GM21717 (cell line): ENCODE results near the gene PTPN12.
"Not testable (repeated sequence)": the region's sequence is repeated elsewhere in the genome, so short reads cannot be mapped to it uniquely, and the experiment has no call there.

Experiments used
- ATAC-seq: cut with Tn5 transposase; IDR thresholded peaks from one replicate; pipeline ENCODE4 v1.9.1; 2021; ENCODE audit warnings: mild to moderate bottlenecking, moderate library complexity; ENCODE audit not compliant: unreplicated experiment

PTPN12 gene

DNA sequence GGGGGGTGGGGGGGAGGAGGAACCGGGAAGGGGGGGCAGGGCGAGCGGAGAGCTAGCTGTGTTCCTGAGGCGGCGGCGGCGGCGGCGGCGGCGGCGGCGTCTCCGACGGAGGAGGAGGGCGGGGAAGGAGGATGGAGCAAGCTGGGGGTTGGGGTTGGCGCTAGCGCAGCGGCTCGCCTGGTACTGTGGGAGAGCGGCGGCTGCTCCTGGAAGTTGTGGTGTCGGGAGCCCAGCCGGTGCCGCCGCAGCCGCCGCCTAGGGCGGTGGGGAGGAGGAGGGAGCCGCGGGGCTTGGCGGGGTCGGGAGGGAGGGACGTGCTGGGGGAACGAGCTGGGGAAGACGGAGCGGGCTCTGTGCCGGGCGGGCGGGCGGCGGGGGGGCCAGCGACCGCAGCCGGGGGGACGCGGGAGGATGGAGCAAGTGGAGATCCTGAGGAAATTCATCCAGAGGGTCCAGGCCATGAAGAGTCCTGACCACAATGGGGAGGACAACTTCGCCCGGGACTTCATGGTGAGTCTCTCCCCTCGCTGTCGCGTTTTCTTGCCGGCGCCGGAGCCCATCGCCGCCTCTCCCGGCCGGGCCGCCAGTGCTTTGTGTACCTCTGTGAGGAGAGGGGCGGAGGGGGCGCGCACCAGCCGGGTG lies at the start of gene PTPN12:
TSS of gene PTPN12 (plus strand) at position 160 of the 642 bp plus-strand sequence. CDS start at position 412, 252 bp downstream.
- ATAC-seq = peak; percentile 46

DNA sequence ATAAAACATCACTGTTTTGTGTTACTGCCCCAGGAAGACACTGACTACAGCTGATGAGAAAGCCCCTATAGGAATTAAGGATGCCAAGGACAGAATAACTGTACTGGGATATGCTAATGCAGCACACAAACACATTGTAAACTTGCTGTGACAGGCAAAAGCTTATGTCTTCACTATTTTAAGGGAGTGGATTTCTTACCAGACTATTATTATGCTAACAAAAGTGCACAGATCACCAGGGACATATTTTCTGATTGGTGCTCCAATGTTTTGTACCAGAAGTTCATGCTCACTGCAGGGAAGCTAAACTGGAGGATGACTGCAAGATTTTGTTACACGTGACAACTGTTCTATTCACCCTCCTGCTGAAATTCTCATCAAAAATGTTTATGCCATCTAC lies 48.1 kb upstream of the PTPN12 start:
- no peak for ATAC-seq

DNA sequence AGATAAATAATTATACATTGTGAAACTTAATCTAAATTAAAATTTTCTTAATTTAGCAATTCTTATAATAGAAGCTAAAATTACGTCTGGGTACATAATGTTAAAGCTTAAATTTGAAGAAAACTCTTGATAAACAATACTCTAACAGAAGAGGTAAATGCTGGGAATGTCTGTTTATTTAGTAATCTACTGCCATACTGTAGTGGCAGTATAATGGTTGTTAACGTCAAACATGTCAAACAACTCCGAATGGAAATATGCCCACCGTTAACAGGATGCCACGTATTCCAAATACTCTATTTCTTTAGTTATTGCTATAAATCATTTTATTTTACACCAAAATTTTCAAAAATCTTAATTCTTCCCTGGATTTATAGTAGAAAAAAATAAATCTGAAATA lies 40.0 kb upstream of the PTPN12 start:
- no peak for ATAC-seq

DNA sequence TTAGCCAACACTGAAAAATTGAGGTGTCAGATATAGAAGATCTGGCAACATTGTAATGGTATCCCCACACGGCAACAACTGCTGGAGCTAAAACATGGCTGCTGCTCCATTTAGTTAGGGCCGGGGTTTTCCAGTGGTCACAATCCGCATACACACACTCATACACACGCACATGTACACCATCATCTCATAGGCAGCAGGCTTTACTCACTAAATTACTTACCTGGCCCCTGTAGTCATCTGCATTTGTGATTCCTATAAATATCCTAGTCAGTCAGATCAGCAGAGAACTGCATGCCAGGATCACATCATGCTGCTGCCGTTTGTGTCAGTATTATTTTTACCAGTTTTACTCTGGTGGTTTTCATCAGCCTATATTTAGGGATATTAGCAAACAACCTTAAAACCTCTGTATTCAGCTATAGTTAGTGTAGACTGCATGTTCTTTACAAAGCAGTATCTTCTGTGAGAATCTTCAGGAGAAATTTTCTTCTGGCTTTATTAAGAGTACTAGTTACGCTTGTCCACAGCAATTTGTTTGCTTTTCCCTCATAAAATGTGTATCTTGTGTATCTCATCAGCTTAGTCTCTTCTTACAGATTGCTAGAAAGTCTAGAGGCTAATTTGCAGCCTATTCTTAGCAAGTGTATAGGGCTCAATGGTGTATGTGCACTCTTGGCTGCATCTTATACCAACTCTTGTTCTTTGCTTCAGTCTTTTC lies 38.3 kb upstream of the PTPN12 start:
- ATAC-seq = no peak

DNA sequence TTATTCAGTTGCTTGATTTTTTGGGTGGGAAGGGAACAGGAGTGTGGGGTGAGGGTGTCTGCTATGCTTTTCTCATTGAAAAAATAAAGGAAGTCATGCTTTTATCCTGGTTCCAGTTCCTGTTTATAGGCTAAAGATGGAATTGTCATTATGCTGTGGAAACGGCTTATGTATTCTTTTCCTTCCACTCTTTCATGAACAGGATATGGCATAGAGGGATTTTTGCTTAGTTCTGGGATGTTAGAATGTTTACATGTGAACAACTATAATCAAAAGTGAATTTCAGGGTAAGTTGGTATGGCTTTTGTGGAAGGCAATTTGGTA lies 35.9 kb upstream of the PTPN12 start:
- ATAC-seq = no peak

DNA sequence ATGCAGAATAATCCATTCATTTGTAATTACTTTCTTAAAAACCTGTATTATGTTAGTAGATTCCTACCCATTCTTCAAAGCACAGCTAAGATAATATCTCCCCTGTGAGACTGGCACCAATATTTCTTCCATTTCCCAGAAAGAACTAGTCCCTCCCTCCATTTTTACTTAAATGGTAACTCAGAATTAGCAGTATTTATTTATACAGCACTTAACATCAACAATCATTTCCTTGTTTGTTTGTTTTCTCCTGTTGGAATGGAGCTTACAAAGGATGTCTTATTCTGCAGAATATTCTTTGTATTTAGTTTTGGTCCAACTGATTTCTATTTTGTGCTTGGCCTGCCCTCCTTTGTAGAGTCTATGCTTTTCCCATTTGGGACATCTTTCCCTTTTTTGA lies 32.1 kb upstream of the PTPN12 start:
- no peak for ATAC-seq

DNA sequence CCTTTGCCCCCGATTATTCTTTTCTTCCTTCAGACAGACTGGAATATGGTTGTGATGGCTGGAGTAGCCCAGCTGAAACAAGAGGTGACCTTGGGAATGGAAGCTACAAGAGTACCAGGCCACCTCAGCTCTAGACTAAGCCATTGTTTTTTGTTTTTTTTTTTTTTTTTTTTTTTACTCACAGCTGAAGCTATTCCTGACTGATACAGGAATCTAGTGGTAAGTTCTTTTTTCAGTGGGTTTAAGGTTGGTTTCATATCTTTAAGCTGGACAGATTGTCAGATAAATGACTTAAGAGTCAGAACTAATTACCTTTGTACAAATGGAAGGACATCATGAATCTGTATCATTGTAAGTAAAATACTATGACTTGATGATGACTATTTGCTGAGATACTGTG lies 30.2 kb upstream of the PTPN12 start:
- no peak for ATAC-seq

DNA sequence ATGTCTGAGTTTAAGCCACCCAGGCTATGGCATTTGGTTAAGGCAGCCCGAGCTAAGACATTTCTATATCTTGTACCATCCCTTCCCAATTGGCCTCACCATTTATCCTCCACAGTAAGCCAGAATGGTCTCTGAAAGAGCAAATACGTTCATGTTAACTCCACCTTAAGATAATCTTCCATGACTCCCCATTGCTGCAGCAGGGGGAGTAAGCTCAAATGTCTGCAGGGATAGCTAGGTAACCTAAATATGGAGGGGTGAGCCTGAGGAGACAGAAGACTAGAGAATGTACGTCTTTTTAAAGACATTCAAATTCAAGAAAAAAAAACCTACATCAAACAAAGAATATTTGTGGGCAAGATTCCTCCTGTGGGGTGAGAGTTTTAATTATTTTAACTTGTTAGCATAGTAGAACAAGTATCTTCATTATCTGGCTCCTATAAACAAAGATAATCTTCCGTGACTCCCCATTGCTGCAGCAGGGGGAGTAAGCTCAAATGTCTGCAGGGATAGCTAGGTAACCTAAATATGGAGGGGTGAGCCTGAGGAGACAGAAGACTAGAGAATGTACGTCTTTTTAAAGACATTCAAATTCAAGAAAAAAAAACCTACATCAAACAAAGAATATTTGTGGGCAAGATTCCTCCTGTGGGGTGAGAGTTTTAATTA lies 24.0 kb upstream of the PTPN12 start:
- not testable (repeated sequence) for ATAC-seq

DNA sequence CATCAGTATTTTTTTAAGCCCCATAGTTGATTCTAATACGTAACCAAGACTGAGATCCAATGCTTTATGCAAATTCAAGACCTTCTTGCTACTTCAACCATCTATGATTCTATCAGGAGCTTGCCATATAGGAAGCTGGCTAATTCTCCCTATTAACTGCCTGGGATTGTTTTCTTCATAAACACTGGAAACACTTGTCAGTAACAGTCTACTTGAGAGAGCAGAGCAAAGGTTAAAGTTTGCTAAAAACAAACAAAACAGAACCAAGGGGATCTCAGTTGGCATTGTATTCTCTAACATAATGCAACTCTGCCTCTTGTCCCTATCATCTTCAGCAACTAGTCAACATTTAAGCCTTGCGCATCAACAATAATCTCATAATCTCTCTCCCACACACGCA lies 21.0 kb upstream of the PTPN12 start:
- ATAC-seq = no peak

DNA sequence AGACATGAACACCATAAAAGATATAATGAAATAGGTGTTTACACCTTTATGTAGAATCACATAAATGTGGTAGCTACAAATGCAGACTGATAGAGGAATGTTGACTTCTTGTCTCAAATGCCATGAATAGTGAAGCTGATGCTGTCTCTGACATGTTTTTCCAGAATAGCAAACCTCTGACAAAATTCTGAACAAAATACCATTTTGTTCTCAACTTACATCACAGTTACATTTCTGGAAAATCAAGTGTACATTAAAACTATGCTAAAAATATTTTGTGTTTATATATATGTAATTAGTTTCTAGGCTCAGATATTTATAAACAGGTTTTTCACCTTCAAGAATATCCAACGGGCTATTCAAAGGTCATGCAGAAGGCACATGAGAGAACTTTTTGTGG lies 16.8 kb upstream of the PTPN12 start:
- ATAC-seq = no peak

DNA sequence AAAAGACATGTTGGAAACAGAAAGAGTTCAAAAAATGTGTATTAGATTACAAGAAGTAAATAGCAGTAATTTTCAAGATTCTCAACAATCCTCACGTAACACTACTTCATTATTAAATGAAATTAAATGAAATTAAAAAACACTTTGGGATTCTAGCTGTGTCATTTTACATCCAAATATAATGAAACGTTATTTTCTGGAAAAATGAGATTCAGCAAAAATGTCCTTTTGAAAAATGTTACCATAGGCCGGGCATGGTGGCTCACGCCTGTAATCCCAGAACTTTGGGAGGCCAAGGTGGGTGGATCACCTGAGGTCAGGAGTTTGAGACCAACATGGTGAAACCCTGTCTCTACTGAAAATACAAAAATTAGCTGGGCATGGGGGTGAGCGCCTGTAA lies 15.6 kb upstream of the PTPN12 start:
- ATAC-seq = not testable (repeated sequence)

DNA sequence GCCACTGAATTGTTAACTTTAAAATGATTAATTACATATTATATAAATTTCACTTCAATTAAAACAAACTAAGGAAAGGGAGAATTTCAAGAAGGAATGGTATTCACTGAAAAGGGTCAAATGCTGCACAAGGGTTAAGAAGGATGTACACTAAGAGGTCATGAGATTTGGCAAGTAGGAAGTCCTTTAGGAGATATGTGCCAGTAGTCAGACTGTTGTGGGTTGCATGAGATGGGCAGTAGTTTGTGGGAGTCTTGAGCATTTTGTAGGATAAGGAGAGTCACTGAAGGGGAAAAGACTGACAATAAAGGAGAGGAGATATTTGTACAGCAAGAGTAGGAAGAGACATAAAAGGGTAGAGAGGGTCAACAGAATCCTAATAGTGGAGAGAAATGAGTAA lies 12.4 kb upstream of the PTPN12 start:
- no peak for ATAC-seq

DNA sequence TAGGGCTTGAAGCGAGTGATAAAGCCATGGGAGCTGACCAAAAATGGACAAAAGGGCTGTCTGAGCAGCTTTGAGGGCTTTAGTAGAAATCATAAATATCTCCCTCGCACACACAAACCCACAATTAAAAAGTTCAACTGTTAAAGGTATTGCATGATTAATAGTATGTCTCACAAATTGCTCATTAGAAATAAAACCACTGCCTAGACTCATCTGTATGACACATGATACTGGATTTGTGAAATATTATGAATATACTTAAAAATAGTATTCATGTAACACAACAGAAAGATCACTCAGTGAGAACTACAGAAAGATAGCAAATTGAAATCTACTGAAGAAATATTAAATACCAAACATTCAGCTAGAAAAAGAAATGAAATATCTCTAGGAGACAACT lies 11.9 kb upstream of the PTPN12 start:
- no peak for ATAC-seq

DNA sequence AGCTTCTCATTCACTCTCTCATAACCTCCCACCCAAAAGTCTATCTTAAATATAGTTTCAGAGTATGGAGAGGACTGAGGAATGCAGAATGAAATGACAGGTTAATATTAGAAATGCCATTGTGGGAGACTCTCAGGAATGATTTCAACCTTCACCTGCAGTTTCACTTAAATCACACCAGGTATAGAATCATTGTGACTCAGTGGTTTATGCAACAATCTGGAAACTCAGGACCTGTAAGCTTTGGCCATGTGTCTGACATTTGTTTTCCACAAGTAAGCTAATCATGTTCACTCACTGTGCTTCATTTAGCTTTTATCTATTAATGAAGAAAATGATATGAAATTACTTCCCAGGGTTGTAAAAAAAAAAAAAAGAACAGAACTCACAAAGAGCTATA lies 8.7 kb upstream of the PTPN12 start:
- ATAC-seq = no peak

DNA sequence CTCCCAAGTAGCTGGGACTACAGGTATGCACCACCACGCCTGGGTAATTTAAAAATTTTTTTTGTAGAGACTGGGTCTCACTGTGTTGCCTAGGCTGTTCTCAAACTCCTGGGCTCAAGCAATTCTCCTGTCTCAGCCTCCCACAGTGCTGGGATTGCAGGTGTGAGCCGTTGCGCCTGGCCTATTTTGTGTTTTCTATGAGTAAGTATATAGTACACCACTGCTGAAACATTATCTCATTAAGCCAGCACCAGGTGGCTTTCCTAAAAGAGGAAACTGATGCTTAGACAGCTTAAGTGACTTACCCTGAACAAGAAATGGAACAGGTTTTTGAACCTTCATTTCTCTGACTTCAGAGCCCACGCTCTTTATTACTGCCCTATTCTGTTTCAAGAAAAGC lies 7.8 kb upstream of the PTPN12 start:
- ATAC-seq = no peak

DNA sequence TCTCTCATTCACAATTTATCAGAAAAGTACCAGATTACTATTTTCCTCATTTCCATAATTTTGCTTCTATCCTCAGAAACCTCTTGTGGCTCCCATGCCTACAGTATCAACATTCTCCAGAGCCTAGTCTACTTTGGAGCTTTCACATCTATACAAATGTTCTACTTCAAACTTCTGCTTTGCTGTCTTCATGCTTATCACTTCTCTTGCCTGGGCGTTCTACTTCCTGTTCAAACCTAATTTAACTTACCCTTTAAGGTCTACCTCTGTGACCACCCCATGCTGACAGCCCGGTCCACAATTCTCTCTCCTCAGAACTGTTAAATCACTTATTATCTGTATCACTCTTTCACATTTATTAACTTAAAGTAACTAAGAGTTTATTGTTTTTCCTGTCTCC lies 6.1 kb upstream of the PTPN12 start:
- ATAC-seq = no peak

DNA sequence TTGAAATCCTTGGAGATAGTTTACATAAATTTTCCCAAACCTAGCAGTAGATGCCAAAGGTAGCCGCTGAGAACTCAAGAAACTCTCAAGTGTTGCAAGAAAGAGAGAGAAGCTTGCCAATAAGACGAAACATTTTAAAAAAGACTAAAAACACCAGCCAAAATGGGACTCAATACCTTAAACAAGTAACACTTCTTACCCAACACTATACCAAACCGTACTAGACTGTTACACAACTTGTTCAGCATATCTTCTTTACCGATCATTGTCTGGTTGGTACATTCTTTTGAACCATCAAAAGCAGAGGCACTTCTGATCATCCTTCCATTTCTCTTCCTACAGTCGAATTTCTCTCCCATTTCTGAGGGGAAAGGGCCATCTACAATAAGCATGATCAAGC lies 4.8 kb upstream of the PTPN12 start:
- ATAC-seq = no peak

DNA sequence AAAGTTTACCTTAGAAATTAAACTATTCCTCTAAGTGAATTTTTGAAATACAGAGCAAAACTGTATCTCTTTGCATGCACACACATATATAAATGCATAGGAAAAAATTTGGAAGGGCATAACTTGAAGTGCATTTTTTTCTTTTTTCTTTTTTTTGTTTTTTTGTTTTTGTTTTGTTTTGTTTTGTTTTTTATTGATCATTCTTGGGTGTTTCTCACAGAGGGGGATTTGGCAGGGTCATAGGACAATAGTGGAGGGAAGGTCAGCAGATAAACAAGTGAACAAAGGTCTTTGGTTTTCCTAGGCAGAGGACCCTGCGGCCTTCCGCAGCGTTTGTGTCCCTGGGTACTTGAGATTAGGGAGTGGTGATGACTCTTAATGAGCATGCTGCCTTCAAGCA lies 4.4 kb upstream of the PTPN12 start:
- not testable (repeated sequence) for ATAC-seq

DNA sequence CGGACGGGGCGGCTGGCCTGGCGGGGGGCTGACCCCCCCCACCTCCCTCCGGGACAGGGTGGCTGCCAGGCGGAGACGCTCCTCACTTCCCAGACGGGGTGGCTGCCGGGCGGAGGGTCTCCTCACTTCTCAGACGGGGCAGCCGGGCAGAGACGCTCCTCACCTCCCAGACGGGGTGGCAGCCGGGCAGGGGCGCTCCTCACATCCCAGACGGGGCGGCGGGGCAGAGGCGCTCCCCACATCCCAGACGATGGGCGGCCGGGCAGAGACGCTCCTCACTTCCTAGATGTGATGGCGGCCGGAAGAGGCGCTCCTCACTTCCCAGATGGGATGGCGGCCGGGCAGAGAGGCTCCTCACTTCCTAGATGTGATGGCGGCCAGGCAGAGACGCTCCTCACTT lies 3.0 kb upstream of the PTPN12 start:
- not testable (repeated sequence) for ATAC-seq

DNA sequence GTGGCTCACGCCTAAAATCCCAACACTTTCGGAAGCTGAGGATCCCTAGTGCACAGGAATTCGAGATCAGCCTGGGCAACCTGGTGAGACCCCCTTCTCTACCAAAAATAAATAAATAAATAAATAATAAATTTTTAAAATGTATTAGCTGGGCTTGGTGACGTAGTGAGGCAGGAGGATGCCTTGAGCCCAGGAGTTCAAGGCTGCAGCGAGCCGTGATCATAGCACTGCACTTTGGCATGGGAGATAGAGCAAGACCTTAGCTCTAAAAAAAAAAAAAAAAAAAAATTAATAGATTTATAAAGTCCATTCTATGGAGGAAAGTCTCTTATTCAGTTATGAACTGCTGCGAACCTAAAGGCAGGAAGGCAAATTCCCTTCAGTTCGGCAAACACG lies 1.1 kb upstream of the PTPN12 start:
- ATAC-seq = no peak

DNA sequence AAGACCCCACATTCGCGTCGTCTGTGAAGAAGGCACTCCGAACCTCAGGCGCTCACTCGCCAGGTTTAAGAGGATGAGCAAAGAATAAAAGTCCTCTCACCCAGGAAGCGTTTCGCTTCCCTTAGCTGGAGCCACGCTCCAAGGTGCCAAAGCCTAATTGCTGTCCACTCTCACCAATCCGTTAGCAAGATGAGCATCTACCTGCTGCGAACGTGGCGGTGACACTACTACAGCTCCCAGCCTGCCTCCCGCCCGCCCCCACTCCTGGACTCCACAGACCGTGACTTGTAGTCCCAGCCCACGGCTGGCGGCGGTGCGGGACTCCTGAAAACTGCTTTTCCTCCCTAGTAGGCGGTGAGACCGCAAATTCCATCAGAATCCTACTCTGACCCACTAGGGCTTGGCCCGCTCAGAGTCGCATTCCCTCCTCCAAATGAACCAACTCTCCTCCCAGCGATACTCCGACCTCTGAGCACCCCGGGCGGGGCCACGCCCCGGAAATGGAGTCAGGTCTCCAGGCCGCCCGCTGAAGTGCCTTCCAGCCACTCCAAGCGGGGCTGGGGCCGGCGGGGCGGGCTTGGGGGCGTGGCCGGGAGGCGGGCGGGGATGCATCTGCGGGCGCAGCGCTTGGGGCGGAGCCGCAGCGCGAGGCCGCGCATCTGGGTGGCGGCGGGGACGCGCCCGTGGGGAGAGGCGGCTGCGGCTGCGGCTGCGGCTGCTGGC lies 521 bp upstream of the PTPN12 start:
- ATAC-seq = peak; percentile 87

DNA sequence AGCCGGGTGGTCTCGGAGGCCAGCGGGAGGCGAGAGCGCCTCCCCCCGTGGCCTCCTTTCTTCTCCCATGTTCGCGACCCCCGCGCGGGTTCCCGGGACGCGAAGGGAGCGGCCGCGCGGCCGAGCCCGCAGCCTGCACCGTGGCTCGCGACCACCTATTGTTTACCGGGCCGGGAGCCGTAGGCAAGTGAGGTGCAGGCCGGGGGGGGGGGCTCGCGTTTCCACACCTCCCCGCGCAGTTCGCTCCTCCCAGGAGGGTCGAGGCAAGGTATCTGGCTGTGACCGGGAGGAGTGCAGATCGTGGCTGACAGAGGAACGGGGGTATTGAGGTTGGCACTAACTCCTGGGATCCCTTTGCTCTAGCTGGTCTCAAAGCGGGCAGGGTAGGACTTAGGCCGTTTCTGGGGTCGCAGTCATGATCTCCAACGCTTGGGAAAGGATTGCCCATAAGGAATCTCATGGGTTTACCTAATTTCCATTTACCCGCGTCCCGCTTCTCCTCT lies 734 bp downstream of the PTPN12 start:
- peak; percentile 18 for ATAC-seq
